Esophagus squamous epithelium (tissue), 5 donors: ENCODE data around the gene ROM1. TPM values are rescaled to one million over a fixed set of nuclear protein-coding genes. Genes with fewer than 3 reads are reported as not detected.
"Not testable (repeated sequence)": the region's sequence is repeated elsewhere in the genome, so short reads cannot be mapped to it uniquely, and the experiment has no call there.

ENCODE experiments used
- DNase-seq: peaks from one replicate; lab custom pipeline; 2025; lab: John Stamatoyannopoulos, UW
- H3K27ac ChIP-seq, 4 donors: fragments of 200-600 bp; sonication (generic); one replicate each; pipeline ENCODE4 v1.5.1; 2016 to 2019; ENCODE audit warnings: mild to moderate bottlenecking in 1 of 4
- H3K27me3 ChIP-seq, 4 donors: fragments of 200-600 bp; sonication (generic); 1 replicate in 3 of 4; 2 replicates in 1 of 4; pipeline versions ENCODE4 v1.5.1 to v1.6.0; 2017 to 2021; ENCODE audit warnings: antibody characterized with exemption in 1 of 4
- H3K36me3 ChIP-seq, 3 donors: fragments of 200-600 bp; sonication (generic); one replicate each; pipeline ENCODE4 v1.5.1; 2016 to 2019
- H3K4me1 ChIP-seq, 3 donors: fragments of 200-600 bp; sonication (generic); one replicate each; pipeline ENCODE4 v1.5.1; 2017 to 2019
- H3K4me3 ChIP-seq, 4 donors: fragments of 200-600 bp; sonication (generic); 1 replicate in 3 of 4; 2 replicates in 1 of 4; pipeline ENCODE4 v1.5.1; 2016 to 2019; ENCODE audit warnings: mild to moderate bottlenecking in 2 of 4, moderate library complexity in 1 of 4
- H3K9me3 ChIP-seq, 3 donors: fragments of 200-600 bp; sonication (generic); one replicate each; pipeline ENCODE4 v1.5.1; 2016 to 2019
- POLR2A ChIP-seq, 4 donors: fragments of 450-650 bp; IDR thresholded peaks; one replicate each; pipeline ENCODE4 v1.6.1; 2017; ENCODE audit warnings: antibody characterized with exemption in 4 of 4, mild to moderate bottlenecking in 4 of 4, moderate library complexity in 3 of 4
- WGBS, 2 donors: methylation state at CpG; one replicate each; pipeline ENCODE4 v1.1.5; 2018; 5-methylcytosine and 5-hydroxymethylcytosine counted together
- intact Hi-C: fragments of 100-400 bp; cut with DNase I; formaldehyde crosslinking; loops from one replicate; pipeline ENCODE4 v1.15.0; 2022
- total RNA-seq, 4 donors: library from RNA; depleted of rRNA; stranded (reverse); fragments of >200 nt; gene quantifications; one replicate each; pipeline ENCODE4 v1.1.0, GENCODE V29; 2016
- TF ChIP-seq, protein P1 (sequence below), 6 experiments: fragments of 450-650 bp in 4 of 6; fragments of 200-600 bp in 2 of 6; sonication (generic) in 2 of 6; IDR thresholded peaks; one replicate each; pipeline ENCODE4 v1.5.1; 2016 to 2019; ENCODE audit warnings: antibody characterized with exemption in 6 of 6, mild to moderate bottlenecking in 4 of 6, moderate library complexity in 4 of 6
- donor health status: DM: yes; HTN: yes; CAD: no.

ROM1 gene
- total RNA-seq, 4 donors from 2014 or later = 5.5 to 10.8 (median 7.2) TPM

DNA sequence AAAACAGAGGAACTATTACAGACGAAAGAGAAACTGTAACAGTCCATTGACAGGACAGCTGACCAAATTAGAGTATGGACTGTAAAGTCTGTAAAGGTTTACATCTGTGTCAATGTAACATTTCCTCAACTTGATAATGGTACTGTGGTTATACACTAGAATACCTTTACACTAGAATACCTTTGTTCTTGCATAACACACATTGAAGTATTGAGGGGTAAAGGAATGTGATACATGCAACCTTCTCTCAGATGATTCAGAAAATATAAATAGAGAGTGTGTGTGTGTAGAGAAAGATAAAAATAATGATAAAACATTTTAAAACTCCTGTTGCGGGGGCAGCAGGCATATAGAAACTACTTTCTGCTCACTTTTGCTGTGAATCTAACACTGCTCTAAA, 33.8 kb upstream of the ROM1 start:
- DNase-seq = no peak
- Histone ChIP-seq H3K36me3 (peaks cover 0 to 86% (median 9%) of the 10 kb centered on the region in 3 donors), H3K9me3 (no peaks in the 10 kb centered on the region), H3K27me3 (no peaks in the 10 kb centered on the region), H3K4me3 (no peak overlapping the region), H3K27ac (no peak overlapping the region), H3K4me1 (peaks cover 21 to 34% (median 23%) of the 10 kb centered on the region in 3 donors)
- intact Hi-C loops = no loop called here
- TF ChIP-seq, protein P1, sequence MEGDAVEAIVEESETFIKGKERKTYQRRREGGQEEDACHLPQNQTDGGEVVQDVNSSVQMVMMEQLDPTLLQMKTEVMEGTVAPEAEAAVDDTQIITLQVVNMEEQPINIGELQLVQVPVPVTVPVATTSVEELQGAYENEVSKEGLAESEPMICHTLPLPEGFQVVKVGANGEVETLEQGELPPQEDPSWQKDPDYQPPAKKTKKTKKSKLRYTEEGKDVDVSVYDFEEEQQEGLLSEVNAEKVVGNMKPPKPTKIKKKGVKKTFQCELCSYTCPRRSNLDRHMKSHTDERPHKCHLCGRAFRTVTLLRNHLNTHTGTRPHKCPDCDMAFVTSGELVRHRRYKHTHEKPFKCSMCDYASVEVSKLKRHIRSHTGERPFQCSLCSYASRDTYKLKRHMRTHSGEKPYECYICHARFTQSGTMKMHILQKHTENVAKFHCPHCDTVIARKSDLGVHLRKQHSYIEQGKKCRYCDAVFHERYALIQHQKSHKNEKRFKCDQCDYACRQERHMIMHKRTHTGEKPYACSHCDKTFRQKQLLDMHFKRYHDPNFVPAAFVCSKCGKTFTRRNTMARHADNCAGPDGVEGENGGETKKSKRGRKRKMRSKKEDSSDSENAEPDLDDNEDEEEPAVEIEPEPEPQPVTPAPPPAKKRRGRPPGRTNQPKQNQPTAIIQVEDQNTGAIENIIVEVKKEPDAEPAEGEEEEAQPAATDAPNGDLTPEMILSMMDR (IDR thresholded peaks at IDR 0.05) = no peak
- TF ChIP-seq POLR2A (IDR thresholded peaks at IDR 0.05) = no peak
- WGBS, 2 donors = 82 to 88% methylated on average over 2 of the region's 2 CpGs

DNA sequence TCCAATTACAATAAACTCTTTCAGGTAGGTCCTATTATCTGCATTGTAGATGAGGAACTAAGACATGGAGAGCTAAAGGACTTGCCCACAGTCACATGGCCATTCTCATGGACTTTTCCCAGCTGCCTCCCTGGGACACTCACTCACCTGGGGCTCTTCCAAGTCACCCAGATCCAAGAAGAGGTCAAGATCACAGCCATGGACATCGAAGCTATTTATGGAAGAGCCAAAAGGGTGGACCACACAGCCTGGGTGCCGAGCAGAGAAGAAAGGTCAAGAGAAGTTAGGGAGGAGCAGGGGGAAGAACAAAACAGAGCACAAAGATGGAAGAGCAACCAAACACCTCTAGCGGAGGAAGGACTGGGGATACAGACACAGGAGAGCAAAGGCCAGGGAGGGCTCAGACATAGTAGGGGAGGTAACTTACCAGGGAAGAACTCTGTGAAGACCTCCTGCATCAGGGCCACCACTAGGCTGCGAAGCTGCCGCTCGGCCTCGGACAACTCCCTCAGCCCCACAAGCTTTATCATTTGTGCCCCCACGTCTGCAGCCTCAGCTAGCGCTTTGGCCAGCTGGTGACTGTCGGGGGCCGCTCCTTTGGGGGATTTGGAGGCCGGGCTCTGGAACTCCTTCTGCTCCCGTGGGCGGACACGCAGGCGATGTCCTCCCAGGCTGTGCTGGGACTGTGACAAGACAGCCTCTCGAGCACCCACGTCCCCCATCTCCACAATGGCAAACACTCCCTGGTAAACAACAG, 31.9 kb upstream of the ROM1 start:
- Histone ChIP-seq H3K9me3 (no peaks in the 10 kb centered on the region), H3K36me3 (peaks cover 0 to 95% (median 9%) of the 10 kb centered on the region in 3 donors), H3K4me1 (peaks cover 4 to 24% (median 5%) of the 10 kb centered on the region in 3 donors), H3K27ac (no peak overlapping the region), H3K4me3 (no peak overlapping the region), H3K27me3 (no peaks in the 10 kb centered on the region)
- WGBS, 2 donors = 89 to 93% methylated on average over 11 of the region's 18 CpGs
- intact Hi-C loops = no loop called here
- TF ChIP-seq, protein P1 (IDR thresholded peaks at IDR 0.05) = no peak
- DNase-seq = no peak

DNA sequence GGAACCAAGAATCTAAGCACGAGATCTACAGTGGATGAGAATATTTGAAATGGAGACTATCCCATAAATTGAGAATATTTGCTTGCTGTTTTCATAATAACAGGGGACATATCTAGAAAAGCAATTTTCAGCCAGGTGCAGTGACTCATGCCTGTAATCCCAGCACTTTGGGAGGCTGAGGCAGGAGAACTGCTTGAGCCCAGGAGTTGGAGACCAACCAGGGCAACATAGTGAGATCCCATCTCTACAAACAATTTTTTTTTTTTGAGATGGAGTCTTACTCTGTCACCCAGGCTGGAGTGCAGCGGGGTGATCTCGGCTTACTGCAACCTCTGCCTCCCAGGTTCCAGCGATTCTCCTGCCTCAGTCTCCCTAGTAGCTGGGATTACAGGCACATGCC, 31.3 kb upstream of the ROM1 start:
- H3K4me3 ChIP-seq, H3K27ac ChIP-seq, DNase-seq, intact Hi-C loops, H3K9me3 ChIP-seq, H3K27me3 ChIP-seq: not testable (repeated sequence)
- peaks cover 0 to 18% (median 4%) of the 10 kb centered on the region in 3 donors for H3K4me1 ChIP-seq
- 98 to 100% methylated on average over 4 of the region's 4 CpGs for WGBS, 2 donors
- peaks cover 0 to 95% (median 9%) of the 10 kb centered on the region in 3 donors for H3K36me3 ChIP-seq

- Histone ChIP-seq H3K36me3 (peaks cover 0 to 85% (median 0%) of the 10 kb centered on the region in 3 donors), H3K4me1 (peaks cover 0 to 32% (median 7%) of the 10 kb centered on the region in 3 donors), H3K27ac (peak overlapping the region in 2 of 4 donors; percentile 10 to 38)
- DNase-seq, H3K9me3 ChIP-seq, intact Hi-C loops, H3K27me3 ChIP-seq, H3K4me3 ChIP-seq: not testable (repeated sequence)
- 77 to 83% methylated on average over 5 to 7 of the region's 7 CpGs for WGBS, 2 donors
Measured at GRCh38 chr11:62585356-62585755, 27.7 kb upstream of the ROM1 start.

DNA sequence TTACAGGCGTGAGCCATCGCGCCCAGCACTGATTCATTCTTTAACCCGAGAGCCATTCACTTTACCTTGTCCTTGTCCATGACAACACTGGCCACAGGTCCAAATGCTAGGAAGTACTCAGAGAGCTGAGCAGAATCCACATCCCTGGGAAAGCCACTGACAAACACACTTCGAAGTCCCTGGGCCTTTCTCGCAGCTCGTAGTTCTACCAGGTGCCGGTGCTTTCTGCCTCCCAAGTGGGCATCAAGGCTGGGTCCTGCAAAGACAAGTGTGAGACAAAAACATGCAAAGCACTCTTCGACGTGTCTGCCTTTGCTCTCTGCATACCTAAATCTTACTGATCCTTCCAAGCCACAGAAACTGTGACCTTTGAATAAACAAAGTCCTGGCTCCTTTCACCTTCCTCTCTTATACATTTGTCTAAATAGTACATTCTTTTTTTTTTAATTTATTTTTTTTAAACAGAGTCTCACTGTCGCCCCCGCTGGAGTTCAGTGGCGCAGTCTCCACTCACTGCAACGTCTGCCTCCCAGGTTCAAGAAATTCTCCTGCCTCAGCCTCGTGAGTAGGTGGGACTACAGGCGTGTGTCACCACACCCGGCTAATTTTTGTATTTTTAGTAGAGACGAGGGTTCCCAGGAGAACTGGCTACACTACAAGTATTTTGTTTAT, 24.0 kb upstream of the ROM1 start:
- H3K36me3 ChIP-seq = peaks cover 4 to 64% (median 5%) of the 10 kb centered on the region in 3 donors
- peak overlapping the region in 1 of 4 donors; percentile 9 for H3K27ac ChIP-seq
- no peak for DNase-seq

More for the DNA sequence above, 24.0 kb upstream of the ROM1 start:
- Histone ChIP-seq H3K4me3 (no peak overlapping the region), H3K27me3 (no peaks in the 10 kb centered on the region), H3K9me3 (no peaks in the 10 kb centered on the region), H3K4me1 (peaks cover 16 to 63% (median 24%) of the 10 kb centered on the region in 3 donors)
- WGBS, 2 donors = 55 to 57% methylated on average over 18 of the region's 18 CpGs
- intact Hi-C loops = no loop called here
- TF ChIP-seq POLR2A (IDR thresholded peaks at IDR 0.05) = no peak
- TF ChIP-seq, protein P1 (IDR thresholded peaks at IDR 0.05) = peak in 1 of 6 experiments; percentile 10
